CD14-positive monocyte (primary cell): ENCODE data around the gene CYTH4. TPM values are rescaled to one million over a fixed set of nuclear protein-coding genes. Genes with fewer than 3 reads are reported as not detected.

Source experiments
- DNase-seq, 3 donors: peaks; one replicate each; pipeline ENCODE4 v3.0.0-alpha.2; 2011 to 2022
- H2AFZ ChIP-seq: 2 replicates; pipeline ENCODE4 v1.6.0; 2012; ENCODE audit warnings: mild to moderate bottlenecking, low read depth, low read length, inconsistent platforms; ENCODE audit not compliant: insufficient read depth, poor library complexity, severe bottlenecking
- H3K27ac ChIP-seq, 2 donors: 1 replicate in 1 of 2; 2 replicates in 1 of 2; pipeline ENCODE4 v1.5.1; 2012 to 2013; ENCODE audit warnings: low read length in 2 of 2, control low read depth in 1 of 2, inconsistent platforms in 1 of 2, low read depth in 1 of 2, mild to moderate bottlenecking in 1 of 2
- H3K27me3 ChIP-seq, 2 donors: one replicate each; pipeline versions ENCODE4 v1.6.0 to v1.6.1; 2011 to 2013; ENCODE audit warnings: low read length in 2 of 2; ENCODE audit not compliant: control insufficient read depth in 2 of 2, insufficient read depth in 2 of 2
- H3K36me3 ChIP-seq, 2 donors: replicated peaks in 1 of 2; 1 replicate in 1 of 2; 2 replicates in 1 of 2; pipeline versions ENCODE4 v1.5.1 to v1.6.1; 2012 to 2013; ENCODE audit warnings: low read length in 2 of 2, control low read depth in 1 of 2, inconsistent platforms in 1 of 2, mild to moderate bottlenecking in 1 of 2; ENCODE audit not compliant: insufficient read depth in 2 of 2, control insufficient read depth in 1 of 2
- H3K4me1 ChIP-seq, 2 donors: 1 replicate in 1 of 2; 2 replicates in 1 of 2; pipeline versions ENCODE4 v1.5.1 to v1.6.1; 2012 to 2013; ENCODE audit warnings: low read length in 2 of 2, control low read depth in 1 of 2, inconsistent platforms in 1 of 2, mild to moderate bottlenecking in 1 of 2, moderate library complexity in 1 of 2; ENCODE audit not compliant: insufficient read depth in 2 of 2, control insufficient read depth in 1 of 2
- H3K4me2 ChIP-seq: replicated peaks from 2 replicates; pipeline ENCODE3; 2012; ENCODE audit warnings: low read length, moderate library complexity, mild to moderate bottlenecking; ENCODE audit not compliant: poor library complexity, severe bottlenecking; ENCODE audit errors: extremely low read depth
- H3K4me3 ChIP-seq, 3 experiments: fragments of 200-600 bp in 1 of 3; sonication (generic) in 1 of 3; replicated peaks in 1 of 3; 1 replicate in 2 of 3; 2 replicates in 1 of 3; pipeline ENCODE4 v1.5.1; 2011 to 2013; ENCODE audit warnings: low read length in 3 of 3, mild to moderate bottlenecking in 3 of 3, control low read depth in 2 of 3, low read depth in 2 of 3, inconsistent platforms in 1 of 3, moderate library complexity in 1 of 3
- H3K79me2 ChIP-seq: 2 replicates; pipeline ENCODE4 v1.6.0; 2012; ENCODE audit warnings: mild to moderate bottlenecking, control low read depth, inconsistent platforms, low read length, moderate library complexity; ENCODE audit not compliant: insufficient read depth
- H3K9ac ChIP-seq: 2 replicates; pipeline ENCODE4 v1.6.0; 2017; ENCODE audit warnings: low read length, mild to moderate bottlenecking; ENCODE audit not compliant: insufficient read depth, poor library complexity, severe bottlenecking
- H3K9me3 ChIP-seq, 2 donors: replicated peaks in 1 of 2; 1 replicate in 1 of 2; 2 replicates in 1 of 2; pipeline versions ENCODE4 v1.5.1 to v1.6.1; 2012 to 2013; ENCODE audit warnings: low read length in 2 of 2, control low read depth in 1 of 2; ENCODE audit not compliant: control insufficient read depth in 1 of 2, insufficient read depth in 1 of 2
- H4K20me1 ChIP-seq: 2 replicates; pipeline ENCODE4 v1.6.0; 2012; ENCODE audit warnings: mild to moderate bottlenecking, low read length, control low read depth, moderate library complexity; ENCODE audit not compliant: insufficient read depth
- H3K27ac Mint-ChIP-seq, 7 donors: one replicate each; pipeline ENCODE4 v1.8.0; 2020; ENCODE audit warnings: mild to moderate bottlenecking in 7 of 7, mixed read lengths in 7 of 7, moderate library complexity in 6 of 7, inconsistent platforms in 2 of 7
- H3K27me3 Mint-ChIP-seq, 3 donors: one replicate each; pipeline ENCODE4 v1.8.0; 2021 to 2022; ENCODE audit warnings: low read depth in 3 of 3, mild to moderate bottlenecking in 3 of 3, mixed read lengths in 3 of 3, moderate library complexity in 3 of 3, inconsistent platforms in 1 of 3
- H3K36me3 Mint-ChIP-seq, 2 donors: one replicate each; pipeline ENCODE4 v1.8.0; 2020; ENCODE audit warnings: mixed read lengths in 2 of 2, inconsistent platforms in 1 of 2, mild to moderate bottlenecking in 1 of 2
- H3K4me1 Mint-ChIP-seq: one replicate; pipeline ENCODE4 v1.8.0; 2020; ENCODE audit warnings: mild to moderate bottlenecking, mixed read lengths
- H3K4me3 Mint-ChIP-seq, 2 donors: one replicate each; pipeline ENCODE4 v1.8.0; 2020; ENCODE audit warnings: mild to moderate bottlenecking in 2 of 2, mixed read lengths in 2 of 2, moderate library complexity in 1 of 2
- H3K9me3 Mint-ChIP-seq, 7 donors: one replicate each; pipeline ENCODE4 v1.8.0; 2020 to 2022; ENCODE audit warnings: mixed read lengths in 7 of 7, mild to moderate bottlenecking in 6 of 7, moderate library complexity in 6 of 7, inconsistent platforms in 2 of 7
- CTCF ChIP-seq: fragments of 200-600 bp; IDR thresholded peaks from one replicate; pipeline ENCODE4 v1.8.0; 2022; ENCODE audit warnings: antibody characterized with exemption, mild to moderate bottlenecking
- WGBS: methylation state at CpG from one replicate; pipeline ENCODE4 v1.1.5; 2013; ENCODE audit warnings: missing lambda C conversion rate; ENCODE audit not compliant: insufficient coverage; 5-methylcytosine and 5-hydroxymethylcytosine counted together
- intact Hi-C, 2 donors: fragments of 100-400 bp; cut with micrococcal nuclease; formaldehyde crosslinking; loops; one replicate each; pipeline versions ENCODE4 v1.15.0 to v1.15.1; 2023
- polyA plus RNA-seq, 3 donors: library from polyadenylated mRNA; depleted of rRNA in 1 of 3; unstranded in 2 of 3; stranded (reverse) in 1 of 3; fragments of 300-500 nt in 2 of 3; fragments of >200 nt in 1 of 3; fragmentation: Illumina TruSeq in 2 of 3; gene quantifications; 1 replicate in 2 of 3; 2 replicates in 1 of 3; pipeline ENCODE4 v1.2.3, GENCODE V29; 2012 to 2021

Gene CYTH4
- polyA plus RNA-seq, 3 donors, result 51.0 to 254 (median 70.0) TPM

GRCh38 chr22:37233751-37234631, 48.3 kb upstream of the CYTH4 start:
- WGBS, result 62% methylated on average over 25 of the region's 27 CpGs
- Histone ChIP-seq H3K9me3 (no peaks in the 10 kb centered on the region), H3K27me3 (no peaks in the 10 kb centered on the region), H2AFZ (no peak overlapping the region), H3K4me2 (no peak overlapping the region), H3K4me1 (peaks cover 84 to 99% of the 10 kb centered on the region in 2 donors), H3K27ac (peak overlapping the region; percentile 24 to 77), H4K20me1 (peaks cover 88% of the 10 kb centered on the region), H3K79me2 (peaks cover 92% of the 10 kb centered on the region), H3K36me3 (peaks cover 72 to 83% of the 10 kb centered on the region in 2 donors), H3K4me3 (no peak overlapping the region), H3K9ac (no peak overlapping the region)
- Mint-ChIP-seq H3K4me3 (no peak overlapping the region), H3K27ac (peak overlapping the region; percentile 75 to 93 (median 86)), H3K27me3 (peaks cover 0 to 3% (median 0%) of the 10 kb centered on the region in 3 donors), H3K9me3 (no peaks in the 10 kb centered on the region), H3K4me1 (peaks cover 95% of the 10 kb centered on the region), H3K36me3 (peaks cover 75 to 95% of the 10 kb centered on the region in 2 donors)
- DNase-seq, result no peak
- no peak for TF ChIP-seq CTCF
- intact Hi-C loops, result no loop called here

GRCh38 chr22:37234736-37235711, 47.3 kb upstream of the CYTH4 start:
- no peak overlapping the region for H2AFZ ChIP-seq
- no peak for TF ChIP-seq CTCF
- H3K27me3 Mint-ChIP-seq, result peaks cover 0 to 1% (median 0%) of the 10 kb centered on the region in 3 donors
- H4K20me1 ChIP-seq, result peaks cover 99% of the 10 kb centered on the region
- peaks cover 84 to 99% of the 10 kb centered on the region in 2 donors for H3K4me1 ChIP-seq
- peak overlapping the region; percentile 59 to 99 (median 83) for H3K27ac Mint-ChIP-seq
- peaks cover 82 to 97% of the 10 kb centered on the region in 2 donors for H3K36me3 Mint-ChIP-seq
- peaks cover 93% of the 10 kb centered on the region for H3K79me2 ChIP-seq
- no peak overlapping the region for H3K4me3 ChIP-seq
- H3K27ac ChIP-seq, result peak overlapping the region; percentile 24 to 77
- DNase-seq, result no peak
- H3K36me3 ChIP-seq, result peaks cover 80 to 94% of the 10 kb centered on the region in 2 donors
- 76% methylated on average over 14 of the region's 16 CpGs for WGBS
- no peaks in the 10 kb centered on the region for H3K9me3 ChIP-seq
- intact Hi-C loops, result no loop called here
- H3K27me3 ChIP-seq, result no peaks in the 10 kb centered on the region
- peaks cover 95% of the 10 kb centered on the region for H3K4me1 Mint-ChIP-seq
- H3K4me2 ChIP-seq, result no peak overlapping the region
- no peak overlapping the region for H3K9ac ChIP-seq
- H3K4me3 Mint-ChIP-seq, result peak overlapping the region in 1 of 2 donors; percentile 20
- H3K9me3 Mint-ChIP-seq, result no peaks in the 10 kb centered on the region
